Prostate gland (tissue), 1 donor: ENCODE data around the gene DHPS.

ENCODE experiments used
- POLR2A ChIP-seq: fragments of 450-650 bp; IDR thresholded peaks from one replicate; pipeline ENCODE4 v1.6.1; 2016; ENCODE audit warnings: antibody characterized with exemption, mild to moderate bottlenecking
- POLR2AphosphoS5 ChIP-seq: sonication (generic); formaldehyde crosslinking; IDR thresholded peaks from one replicate; pipeline ENCODE4 v1.6.1; 2017; ENCODE audit warnings: antibody characterized with exemption

DNA sequence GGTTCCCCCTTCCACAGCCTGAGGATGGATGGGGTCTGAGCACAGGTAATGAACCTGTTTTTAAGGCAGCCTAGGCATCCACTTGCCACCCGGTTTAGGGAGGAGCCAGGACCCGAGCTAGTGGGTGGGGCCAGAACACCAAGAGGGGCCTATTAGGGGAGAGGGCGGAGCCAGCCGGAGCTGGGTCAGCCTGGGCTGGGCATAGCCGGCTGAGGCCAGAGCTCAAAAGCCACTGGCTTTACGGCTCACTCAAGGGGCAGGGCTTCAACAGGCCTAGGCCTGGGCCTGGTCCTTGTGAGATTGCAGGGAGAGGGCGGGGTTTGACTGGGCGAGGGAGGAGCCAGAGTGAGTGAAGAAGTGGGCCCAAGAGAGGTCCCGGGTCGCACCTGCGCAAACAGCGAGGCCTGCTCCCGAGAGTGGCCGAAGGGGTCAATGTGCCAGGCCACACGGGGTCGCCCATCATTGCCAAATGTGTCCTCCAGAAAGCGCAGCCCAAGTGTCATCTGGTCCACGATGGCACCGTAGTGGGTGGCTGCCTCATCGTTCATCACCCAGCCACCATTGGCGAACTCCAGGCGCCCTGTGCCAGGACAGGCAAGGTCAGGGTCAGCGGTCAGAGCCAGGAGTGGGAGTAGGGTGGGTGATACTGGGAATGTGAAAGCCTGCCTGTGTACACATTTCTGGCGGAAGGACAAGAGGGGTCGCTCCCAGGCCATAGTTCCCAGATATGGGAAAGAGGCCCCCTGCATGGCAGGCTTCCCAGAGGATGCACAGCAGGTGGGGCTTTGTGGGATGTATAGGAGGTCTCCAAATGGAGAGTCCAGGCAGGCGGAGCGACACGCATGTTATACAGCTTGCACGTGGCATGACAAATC, 17.0 kb downstream of the DHPS start:
- TF ChIP-seq POLR2AphosphoS5 (no peak), POLR2A (no peak)
